ENCODE results near the gene CLIP4.
"Not testable (repeated sequence)": the region's sequence is repeated elsewhere in the genome, so short reads cannot be mapped to it uniquely, and the experiment has no call there.

The CLIP4 gene, protein sequence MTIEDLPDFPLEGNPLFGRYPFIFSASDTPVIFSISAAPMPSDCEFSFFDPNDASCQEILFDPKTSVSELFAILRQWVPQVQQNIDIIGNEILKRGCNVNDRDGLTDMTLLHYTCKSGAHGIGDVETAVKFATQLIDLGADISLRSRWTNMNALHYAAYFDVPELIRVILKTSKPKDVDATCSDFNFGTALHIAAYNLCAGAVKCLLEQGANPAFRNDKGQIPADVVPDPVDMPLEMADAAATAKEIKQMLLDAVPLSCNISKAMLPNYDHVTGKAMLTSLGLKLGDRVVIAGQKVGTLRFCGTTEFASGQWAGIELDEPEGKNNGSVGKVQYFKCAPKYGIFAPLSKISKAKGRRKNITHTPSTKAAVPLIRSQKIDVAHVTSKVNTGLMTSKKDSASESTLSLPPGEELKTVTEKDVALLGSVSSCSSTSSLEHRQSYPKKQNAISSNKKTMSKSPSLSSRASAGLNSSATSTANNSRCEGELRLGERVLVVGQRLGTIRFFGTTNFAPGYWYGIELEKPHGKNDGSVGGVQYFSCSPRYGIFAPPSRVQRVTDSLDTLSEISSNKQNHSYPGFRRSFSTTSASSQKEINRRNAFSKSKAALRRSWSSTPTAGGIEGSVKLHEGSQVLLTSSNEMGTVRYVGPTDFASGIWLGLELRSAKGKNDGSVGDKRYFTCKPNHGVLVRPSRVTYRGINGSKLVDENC

DNA sequence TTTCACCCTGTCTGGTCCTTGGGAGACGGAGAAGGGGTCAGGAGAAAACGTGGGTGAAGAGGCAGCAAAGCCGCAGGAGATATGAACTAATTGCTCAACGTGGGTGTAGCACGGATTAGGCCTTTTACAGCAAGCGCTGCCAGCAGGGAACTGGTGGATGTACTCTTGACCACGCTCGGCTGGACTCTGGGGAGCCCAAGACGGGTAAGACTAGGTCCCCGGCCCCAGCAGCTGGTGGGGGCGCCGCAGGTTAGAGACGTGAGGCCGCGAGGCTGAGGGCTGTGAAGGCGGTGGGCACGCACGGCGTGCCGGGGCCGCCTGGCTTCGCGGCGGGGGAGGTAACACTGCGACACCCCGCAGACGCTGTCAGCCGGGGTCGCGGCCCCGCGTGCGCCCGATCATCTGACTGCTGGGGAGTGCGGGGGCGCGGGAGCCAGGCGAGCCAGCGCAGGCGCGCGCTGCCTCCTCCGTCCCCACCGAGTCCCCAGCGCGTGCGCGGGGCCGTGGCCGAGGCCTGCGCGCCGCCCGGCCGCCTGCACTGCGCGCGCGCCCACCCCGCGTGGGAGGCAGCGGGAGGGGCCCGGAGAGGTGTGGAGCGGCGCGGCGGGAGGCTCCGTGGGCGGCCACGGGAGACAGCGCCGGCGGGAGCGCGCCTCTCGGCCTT, at the start of gene CLIP4:
CLIP4 (plus strand) TSS at position 470 of the 664 bp plus-strand sequence. CDS start 5,974 bp downstream, outside the sequence.
- peak; percentile 32 for DNase-seq (ENCODE audit: low read depth)

DNA sequence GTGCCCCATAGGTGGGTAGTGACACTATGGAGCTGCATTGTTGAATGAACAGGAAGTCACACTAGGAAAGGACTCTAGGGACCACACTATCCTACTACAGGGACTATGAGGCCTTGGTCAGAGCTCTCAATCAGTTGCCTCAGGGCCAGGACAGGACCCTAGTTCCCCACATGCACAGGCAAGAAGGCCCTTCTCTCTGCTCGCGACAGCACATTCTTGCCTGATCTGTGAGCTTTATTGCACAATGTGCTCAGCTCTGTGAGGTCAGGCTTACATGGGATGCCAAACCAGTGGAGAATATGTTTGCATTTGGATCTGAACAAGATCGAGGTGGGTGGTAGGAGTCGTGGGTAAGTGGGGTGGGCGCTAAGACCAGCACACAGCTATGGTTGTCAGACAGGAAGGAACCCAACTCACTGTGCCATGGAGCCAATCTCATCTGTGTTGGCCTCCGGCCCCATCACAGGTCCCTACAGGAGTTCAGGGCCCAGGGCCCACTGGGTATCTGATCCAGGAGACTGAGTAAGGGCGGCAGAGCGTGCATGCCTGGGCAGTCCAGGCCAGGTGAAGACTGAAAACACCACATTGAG, 48.8 kb upstream of the CLIP4 start:
- DNase-seq (ENCODE audit: low read depth): no peak

DNA sequence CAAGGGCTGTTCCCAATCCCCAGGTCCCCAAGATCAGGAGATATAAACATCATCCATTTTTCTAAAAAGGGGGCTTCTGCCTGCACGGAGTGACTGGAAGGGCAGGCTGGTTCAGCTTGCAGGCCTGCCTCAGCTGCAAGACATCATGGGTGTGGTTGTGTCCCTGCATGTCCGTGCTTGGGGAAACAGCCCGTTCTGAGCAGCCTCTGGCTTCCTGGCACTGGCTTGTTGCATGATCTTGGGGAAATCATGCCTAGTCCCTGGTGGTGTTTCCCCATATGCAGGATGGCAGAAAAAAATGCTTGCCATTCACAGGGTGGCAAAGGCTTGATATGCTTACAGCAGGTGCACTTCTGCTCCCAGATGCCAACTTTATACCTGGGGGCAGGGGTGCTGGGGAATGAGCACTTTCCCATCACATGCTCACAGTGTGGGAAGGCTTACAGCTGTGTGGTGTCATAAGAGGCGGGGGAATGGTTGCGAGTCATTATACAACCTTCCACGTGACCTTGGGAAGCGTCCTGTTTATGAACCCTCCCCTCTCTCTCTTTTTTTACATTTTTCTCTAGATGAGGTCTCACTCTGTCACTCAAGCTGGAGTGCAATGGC, 48.1 kb upstream of the CLIP4 start:
- DNase-seq (ENCODE audit: low read depth): no peak

DNA sequence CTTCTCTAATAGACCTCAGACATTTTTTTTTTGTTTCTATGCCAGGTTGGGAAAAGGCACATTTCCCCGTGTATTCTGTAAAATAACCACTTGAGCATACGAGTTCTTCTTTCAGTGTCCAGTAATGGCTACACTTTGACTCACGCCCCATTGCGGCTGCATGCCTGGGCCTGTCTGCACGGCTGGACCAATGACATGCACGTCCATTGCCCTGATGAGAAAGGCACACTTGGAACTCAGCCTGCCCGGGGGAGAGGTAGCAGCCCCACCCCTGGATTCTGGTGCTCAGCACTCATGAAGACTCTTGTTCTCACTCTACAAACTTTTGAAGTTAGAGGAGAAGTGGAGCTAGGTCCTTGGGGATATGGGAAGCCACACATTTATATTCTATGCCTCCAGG, 46.7 kb upstream of the CLIP4 start:
- no peak for DNase-seq (ENCODE audit: low read depth)

DNA sequence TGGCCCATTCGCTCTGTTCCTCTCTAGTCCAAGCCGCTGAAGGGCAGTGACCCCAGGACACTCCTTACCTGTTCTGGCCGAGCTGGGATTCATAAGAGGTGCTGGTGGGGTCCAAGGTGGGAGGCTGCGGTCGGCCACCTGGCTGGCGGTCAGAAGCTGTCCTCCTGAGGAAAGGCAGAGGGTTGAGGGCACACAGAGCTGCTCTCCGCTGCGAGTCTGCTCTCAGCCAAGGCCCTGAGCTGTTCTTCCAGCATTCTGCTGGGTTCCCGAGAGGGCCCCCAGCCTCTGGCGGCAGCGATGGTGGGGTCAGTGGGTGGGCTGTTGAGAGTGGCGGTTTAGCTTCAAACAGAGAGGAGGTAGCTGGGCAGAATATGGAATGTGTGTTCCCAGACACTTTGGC, 44.7 kb upstream of the CLIP4 start:
- DNase-seq (ENCODE audit: low read depth): no peak

DNA sequence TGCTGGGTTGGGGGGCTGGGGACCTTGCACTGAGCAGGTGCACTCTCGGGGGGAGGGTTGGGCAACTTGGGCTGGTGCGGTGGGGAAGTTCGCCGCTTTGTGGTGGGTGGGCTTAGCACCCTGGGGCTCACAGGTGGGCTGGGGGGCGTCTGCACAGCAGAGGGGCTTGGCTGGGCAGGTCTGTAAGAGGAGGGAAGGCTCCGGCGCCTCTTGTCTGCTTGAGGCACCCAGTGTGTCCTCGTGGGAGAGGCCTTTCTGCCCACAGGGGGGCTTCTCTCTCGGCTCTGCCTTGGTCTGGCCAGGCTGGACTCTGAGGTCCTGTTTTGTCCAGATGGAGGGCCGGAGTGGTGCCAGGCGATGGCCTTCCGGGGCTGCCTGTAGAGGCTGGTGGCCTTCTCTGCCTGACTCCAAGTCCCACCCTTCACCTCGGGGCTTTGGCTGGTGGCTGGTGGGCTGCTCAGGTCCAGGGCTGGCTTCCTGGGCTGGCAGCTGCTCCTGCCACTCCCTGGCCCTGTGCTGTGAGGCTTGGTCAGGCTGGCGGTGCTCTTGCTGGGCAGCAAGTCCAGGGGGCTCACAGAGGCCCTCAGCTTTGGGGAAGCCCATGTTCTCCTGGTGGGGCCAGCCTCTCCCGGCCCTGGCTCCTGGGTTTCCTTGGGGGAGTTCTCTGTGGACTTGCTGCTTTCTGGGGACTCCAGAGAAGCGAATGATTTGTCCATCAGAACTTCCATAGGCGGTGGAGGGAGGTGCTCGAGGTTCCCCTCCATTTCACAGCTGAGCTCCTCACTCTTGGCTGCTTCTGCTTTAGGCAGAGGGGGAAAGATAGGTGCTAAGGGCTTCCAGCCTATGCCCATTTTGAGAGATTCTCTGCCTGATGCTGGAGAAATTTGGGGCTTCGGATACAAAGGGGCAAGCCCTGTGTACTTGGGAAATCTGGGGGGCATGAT, 43.9 kb upstream of the CLIP4 start:
- DNase-seq (ENCODE audit: low read depth): no peak

DNA sequence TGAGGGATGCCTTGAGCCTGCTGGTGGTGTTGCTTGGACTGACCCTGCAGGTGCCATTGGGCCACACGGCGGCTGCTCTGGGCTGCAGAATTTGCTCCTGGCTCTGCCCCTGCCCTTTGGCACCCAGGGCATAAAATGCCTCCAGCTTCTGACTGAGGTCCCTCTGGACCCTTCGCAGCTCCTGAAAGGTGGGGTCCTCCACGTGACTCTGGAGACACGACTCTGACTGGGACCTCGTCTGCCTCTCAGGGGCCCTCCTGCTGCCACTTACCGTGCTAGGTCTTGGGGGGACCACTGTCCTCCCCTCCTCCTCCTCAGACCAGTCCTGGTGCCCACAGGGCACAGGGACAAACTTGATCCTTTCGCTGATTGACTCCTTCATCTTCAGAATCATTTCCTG, 43.0 kb upstream of the CLIP4 start:
- no peak for DNase-seq (ENCODE audit: low read depth)

DNA sequence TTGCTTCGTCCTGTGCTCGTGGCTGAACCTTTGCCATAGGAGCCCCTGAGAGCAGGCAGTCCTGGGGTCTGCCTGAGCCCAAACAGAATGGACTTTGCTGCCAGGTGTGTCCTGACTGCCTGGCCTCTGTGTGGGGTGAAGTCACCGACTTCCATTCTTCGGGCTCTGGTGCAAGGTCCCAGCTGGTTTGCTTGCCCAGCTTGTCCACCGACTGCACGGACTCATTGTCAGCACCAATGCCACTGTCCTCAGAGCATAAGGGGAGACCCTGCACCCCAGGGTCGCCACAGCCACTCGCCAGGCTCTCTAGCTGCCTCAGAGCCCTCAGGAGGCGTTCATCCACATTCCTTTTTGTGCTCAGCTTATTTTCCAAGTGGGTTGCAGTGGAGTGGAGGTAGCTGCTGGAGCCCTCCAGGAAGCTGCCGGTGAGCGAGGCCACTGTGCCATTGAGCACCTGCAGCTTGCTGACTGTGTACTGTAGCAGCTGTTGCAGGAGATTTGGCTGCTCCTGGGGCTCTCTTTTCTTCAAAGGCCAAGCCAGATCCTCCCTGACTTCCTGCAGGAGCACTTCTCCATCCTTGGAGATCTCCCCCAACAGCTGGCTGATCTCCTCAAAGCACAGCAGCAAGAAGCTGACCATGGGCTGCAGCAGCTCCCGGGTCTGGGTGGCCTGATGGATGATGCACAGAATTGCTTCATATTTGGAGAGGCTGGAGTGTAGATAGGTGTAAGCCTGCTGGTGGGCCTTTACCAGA, 42.1 kb upstream of the CLIP4 start:
- no peak for DNase-seq (ENCODE audit: low read depth)

DNA sequence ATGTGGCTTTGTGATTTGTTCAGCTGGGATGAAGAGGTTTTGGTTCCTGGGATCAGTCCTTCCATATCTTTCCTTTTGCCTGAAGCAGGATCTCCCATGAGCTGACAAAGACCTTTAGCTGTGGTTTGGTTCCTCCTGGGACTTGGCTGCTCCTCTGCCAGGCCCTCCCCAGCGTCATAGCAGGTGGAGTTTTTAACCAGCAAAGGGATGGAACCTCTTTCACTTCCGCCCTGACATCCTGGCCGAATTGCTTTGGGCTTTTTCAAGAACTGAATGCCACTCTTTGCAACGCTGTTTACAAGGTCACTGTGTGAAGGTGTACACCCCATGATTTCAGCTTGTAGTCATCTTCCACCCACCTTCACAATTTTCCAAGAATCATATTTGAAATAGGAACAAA, 41.3 kb upstream of the CLIP4 start:
- DNase-seq (ENCODE audit: low read depth): no peak

DNA sequence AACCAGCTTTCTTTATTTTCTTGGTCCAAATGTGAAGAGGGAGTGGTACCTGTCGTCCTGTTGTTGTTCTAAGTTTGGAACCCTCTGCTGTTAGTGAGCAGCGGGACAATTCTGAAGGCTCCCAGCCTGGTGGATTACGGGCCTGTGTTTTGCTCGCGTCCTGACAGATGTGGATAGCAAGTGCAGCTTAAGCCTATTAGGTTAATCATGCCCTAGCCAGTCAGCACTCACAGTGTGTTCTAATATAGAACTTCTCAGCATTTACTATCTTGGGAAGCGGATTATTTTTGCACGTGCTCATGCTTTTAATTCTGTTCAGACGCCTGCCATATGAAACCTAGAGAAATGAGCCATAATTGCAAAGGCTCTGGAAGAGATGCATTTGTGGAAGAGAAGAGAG, 40.8 kb upstream of the CLIP4 start, which contains the start of gene PCARE:
PCARE (minus strand) TSS at position 113 of the 400 bp plus-strand sequence. CDS start 262 bp downstream, outside the sequence.
- DNase-seq (ENCODE audit: low read depth): no peak

DNA sequence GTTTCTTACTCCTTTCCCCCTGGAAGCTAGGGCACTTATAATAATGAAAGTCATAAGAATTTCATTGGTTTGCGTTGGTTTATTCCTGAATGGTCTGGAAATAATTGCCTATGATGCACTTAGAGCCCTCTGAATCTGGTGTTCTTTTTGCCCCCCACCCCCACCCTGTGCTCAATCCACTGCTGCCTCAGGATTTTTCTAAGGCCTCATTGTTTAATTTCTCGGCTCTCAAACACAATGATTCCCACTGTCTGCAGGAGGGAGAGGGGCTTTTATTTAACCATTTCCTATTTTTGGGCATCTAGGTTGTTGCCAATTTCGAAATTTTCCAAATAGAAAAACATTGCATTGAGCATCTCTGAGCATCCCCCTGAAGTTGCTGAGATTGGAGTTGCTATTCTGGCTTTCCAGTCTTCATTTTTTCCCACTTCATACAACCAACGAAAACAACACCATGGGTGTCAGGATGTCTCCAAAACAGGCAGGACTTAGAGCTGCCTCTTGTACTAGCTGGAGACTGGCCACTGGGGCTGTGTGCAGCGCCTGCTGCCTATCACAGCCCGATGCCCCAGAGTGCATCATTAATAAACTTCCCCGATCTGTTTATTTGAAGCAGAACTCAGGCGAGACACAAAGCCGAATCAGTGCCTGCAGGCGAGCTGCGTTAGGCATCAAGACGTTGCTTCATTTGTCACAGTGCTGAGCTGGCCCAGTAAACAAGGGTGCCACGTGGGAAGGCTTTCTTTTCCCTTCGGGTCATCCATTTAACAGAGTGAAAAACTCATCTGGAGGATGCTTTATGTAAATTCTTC, 39.1 kb upstream of the CLIP4 start:
- DNase-seq (ENCODE audit: low read depth): no peak

DNA sequence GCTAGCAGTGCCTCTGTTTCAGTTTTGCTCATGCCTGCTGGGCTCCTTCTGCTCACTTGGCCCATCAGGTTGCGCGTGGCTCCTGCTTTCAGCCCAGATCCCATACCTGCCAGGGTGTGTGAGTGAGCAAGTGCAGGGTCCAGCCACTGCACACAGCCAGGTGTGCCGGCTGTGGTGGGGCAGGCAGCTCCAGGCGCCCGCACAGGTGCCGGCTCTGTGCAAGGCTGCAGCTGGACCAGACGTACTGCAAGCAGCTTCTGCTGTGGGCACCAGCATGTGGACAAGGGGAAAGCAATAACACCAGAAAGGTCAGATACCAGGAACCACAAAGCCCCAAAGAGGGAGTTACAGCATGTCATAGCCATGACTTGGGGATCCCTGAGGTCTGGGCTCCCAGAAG, 35.3 kb upstream of the CLIP4 start:
- no peak for DNase-seq (ENCODE audit: low read depth)

DNA sequence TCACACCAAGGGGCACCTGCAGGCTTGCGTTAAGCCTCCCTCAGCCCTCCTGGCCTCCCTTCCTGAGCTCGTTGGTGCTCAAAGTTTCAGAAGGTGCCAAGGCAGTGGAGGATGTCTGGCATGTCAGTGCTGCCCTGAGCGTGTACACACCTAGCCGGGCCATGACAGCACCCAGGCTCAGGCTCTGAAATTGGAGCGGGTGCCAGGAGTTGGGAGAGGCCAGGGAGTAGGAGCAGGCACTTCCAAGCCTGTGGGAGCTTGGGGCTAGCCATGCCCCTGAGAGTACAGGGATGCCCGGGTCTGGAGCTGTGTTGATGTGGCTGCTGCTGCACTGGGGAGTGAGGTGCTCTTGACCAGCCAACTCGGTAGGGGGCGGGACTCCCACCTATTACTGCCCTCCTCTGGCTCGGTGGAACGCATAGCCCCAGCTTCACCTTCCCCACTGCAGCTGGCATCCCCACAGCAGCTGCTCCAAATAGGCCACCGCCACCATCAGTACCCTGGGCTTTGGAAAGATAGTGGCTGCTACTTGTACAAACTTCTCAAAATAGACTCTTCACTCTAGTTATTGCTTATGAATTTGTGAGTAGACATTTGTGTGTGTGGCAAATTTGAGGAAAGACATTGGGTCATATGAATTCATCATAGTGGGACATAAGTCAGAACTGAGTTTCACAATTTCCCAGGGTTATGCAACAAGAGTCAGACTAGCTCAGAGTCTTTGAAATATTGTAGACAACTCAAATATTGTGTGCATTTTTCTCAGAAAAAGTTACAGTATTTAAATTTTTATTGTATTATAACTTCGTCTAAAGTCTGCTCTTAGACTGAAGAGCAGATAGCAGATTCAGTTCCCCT, 34.1 kb upstream of the CLIP4 start:
- no peak for DNase-seq (ENCODE audit: low read depth)

DNA sequence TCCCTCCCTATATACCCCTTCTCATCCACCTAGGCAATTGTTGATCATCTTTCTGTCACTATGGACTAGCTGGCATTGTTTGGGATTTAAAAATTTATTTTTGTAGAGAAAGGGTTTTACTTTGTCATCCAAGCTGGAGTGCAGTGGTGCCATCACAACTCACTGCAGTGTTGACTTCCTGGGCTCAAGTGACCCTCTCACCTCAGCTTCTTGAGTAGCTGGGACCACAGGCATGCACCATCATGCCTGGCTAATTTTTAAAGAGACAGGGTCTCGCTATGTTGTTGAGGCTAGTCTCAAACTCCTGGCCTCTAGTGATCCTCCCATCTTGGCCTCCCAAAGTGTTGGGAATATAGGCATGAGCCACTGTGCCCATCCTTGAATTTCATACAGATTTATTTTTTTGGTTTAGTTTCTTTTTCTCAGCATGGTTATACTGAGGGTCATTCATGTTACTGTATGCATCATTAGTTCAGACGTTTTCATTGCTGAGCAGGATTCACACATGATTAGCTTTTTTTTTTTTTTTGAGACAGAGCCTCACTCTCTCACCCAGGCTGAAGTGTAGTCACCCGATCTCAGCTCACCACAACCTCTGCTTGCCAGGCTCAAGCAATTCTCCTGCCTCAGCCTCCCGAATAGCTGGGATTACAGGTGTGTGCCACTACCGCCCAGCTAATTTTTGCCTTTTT, 32.3 kb upstream of the CLIP4 start:
- no peak for DNase-seq (ENCODE audit: low read depth)

DNA sequence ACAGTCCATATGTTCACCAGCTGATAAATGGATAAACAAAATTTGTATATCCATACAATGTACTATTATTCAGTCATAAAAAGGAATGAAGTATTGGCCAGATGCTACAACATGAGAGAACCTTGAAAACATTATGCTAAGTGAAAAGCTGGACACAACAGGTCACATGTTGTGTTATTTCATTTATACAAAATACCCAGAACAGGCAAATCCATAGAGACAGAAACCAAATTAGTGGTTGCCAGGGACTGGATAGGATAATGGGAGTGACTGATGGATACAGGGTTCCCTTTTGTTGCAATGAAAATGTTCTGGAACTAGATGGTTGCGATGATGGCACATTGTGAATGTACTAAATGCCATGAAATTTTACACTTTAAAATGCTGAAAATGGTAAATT, 30.7 kb upstream of the CLIP4 start:
- no peak for DNase-seq (ENCODE audit: low read depth)

DNA sequence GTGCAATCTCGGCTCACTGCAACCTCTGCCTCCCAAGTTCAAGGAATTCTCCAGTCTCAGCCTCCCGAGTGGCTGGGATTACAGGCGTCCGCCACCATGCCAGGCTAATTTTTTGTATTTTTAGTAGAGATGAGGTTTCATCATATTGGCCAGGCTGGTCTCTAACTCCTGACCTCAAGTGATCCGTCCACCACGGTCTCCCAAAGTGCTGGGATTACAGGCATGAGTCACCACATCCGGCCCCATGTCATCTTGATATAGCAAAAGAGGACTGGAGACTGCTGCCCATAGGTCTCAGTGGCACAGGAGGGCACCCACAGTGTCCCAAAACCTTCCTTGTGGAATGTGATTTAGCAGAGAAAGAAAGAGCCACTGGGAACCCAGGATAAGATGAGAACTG, 24.9 kb upstream of the CLIP4 start:
- DNase-seq (ENCODE audit: low read depth): not testable (repeated sequence)

DNA sequence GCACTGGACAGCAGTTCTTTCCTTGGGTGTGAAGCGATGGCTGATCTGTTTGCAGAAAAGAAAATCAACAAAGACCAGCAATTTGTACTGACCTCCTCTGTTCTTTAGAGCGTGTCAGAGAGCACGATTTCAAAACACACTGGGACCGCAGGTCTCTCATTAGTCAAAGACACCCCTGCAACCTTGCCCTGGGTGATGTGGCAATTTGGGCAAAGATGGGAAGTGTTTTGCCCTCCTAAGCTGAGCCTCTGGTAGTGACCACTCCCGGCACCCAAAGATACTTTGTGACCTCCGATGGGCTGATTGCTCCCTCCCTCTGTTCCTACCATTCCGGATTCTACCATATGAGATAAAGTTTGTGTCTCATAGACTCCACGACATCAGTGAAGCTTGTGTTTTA, 18.2 kb upstream of the CLIP4 start:
- no peak for DNase-seq (ENCODE audit: low read depth)

DNA sequence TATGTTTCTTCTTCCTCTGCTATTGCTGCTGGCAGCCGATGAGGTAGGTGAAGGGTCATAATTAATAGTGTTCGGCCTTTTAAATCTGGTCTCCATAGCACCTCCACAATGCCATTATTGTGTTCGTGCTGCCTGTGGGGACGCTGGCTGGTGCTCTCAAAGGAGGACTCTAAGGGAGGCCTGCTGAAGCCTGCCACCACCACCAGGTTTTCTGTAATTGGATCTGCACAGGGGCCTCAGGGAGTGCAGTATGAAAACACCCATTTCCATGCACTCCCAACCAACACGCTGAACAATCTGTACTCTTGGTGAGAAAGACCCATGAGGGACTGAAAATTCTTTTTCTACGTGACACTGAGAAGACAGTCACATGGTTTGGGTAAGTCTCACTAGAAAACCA, 17.6 kb upstream of the CLIP4 start:
- DNase-seq (ENCODE audit: low read depth): no peak

Measured in stimulated activated CD8-positive, alpha-beta memory T cell treated with anti-CD3 and anti-CD28 coated beads, Interleukin-15, amount 100 ng/mL, for 1 hour (primary cell).